ENCODE data around the gene HPCAL1. TPM values are rescaled to one million over a fixed set of nuclear protein-coding genes. Genes with fewer than 3 reads are reported as not detected.

The HPCAL1 gene
- total RNA-seq, 1 donor from 2014 or later, result 12.3 TPM

- peaks cover 8% of the 10 kb centered on the region for H4K20me1 ChIP-seq (ENCODE audit: insufficient read depth, low read length)
- Mint-ChIP-seq H3K4me3 (ENCODE audit: unreplicated experiment) (no peak overlapping the region), H3K36me3 (ENCODE audit: low read depth, unreplicated experiment) (peaks cover 5% of the 10 kb centered on the region), H3K27me3 (ENCODE audit: low read depth, unreplicated experiment) (peaks cover 9% of the 10 kb centered on the region), H3K4me1 (ENCODE audit: low read depth, unreplicated experiment) (no peaks in the 10 kb centered on the region), H3K27ac (ENCODE audit: unreplicated experiment) (no peak overlapping the region), H3K9me3 (ENCODE audit: unreplicated experiment) (no peaks in the 10 kb centered on the region)
- no peaks in the 10 kb centered on the region for H3K27me3 ChIP-seq (ENCODE audit: insufficient read depth, low read length)
- no peak overlapping the region for H2AFZ ChIP-seq (ENCODE audit: low read depth, low read length)
- no peak for DNase-seq (ENCODE audit: low read depth)
- H3K9me3 ChIP-seq (ENCODE audit: insufficient read depth, low read depth, low read length), result no peaks in the 10 kb centered on the region
- peaks cover 7% of the 10 kb centered on the region for H3K79me2 ChIP-seq (ENCODE audit: insufficient read depth, low read length)
- H3K4me3 ChIP-seq (ENCODE audit: insufficient read depth, low read depth, low read length), result no peak overlapping the region
- H3K36me3 ChIP-seq (ENCODE audit: insufficient read depth, low read length), result no peaks in the 10 kb centered on the region
- H3K9ac ChIP-seq (ENCODE audit: low read length), result no peak overlapping the region
- no peak overlapping the region for H3K4me2 ChIP-seq (ENCODE audit: low read length)
- TF ChIP-seq EZH2 (IDR thresholded peaks at IDR 0.05; ENCODE audit: insufficient read depth, low read length) (no peak), CTCF (IDR thresholded peaks at IDR 0.05; ENCODE audit: insufficient read depth, low read depth, low read length) (no peak)
- no peak for FAIRE-seq
- no peak overlapping the region for H3K27ac ChIP-seq (ENCODE audit: low read depth, low read length)
- H3K4me1 ChIP-seq (ENCODE audit: insufficient read depth, low read length), result peaks cover 7% of the 10 kb centered on the region
Observed at GRCh38 chr2:10398496-10398895, 95.8 kb downstream of the HPCAL1 start.

DNA sequence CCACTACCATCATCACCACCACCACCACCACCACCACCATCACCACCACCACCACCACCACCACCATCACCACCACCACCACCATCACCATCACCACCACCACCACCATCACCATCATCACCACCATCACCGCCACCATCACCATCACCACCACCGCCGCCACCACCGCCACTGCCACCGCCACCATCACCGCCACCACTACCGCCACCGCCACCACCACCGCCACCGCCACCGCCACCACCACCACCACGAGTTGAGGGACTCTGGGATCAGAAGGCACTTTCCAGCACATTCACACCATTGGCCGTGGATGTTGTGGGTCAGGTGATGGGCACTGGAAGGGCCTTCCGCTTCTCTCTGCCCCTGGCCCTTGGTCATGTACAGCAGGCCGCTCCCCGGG is 96.7 kb downstream of the HPCAL1 start:
- no peak for FAIRE-seq
- peaks cover 9% of the 10 kb centered on the region for H3K27me3 Mint-ChIP-seq (ENCODE audit: low read depth, unreplicated experiment)
- H3K4me1 Mint-ChIP-seq (ENCODE audit: low read depth, unreplicated experiment), result no peaks in the 10 kb centered on the region
- Histone ChIP-seq H3K9ac (ENCODE audit: low read length) (no peak overlapping the region), H3K4me1 (ENCODE audit: insufficient read depth, low read length) (peaks cover 13% of the 10 kb centered on the region), H3K36me3 (ENCODE audit: insufficient read depth, low read length) (no peaks in the 10 kb centered on the region), H2AFZ (ENCODE audit: low read depth, low read length) (no peak overlapping the region), H3K27me3 (ENCODE audit: insufficient read depth, low read length) (no peaks in the 10 kb centered on the region), H3K27ac (ENCODE audit: low read depth, low read length) (no peak overlapping the region), H3K79me2 (ENCODE audit: insufficient read depth, low read length) (peaks cover under 1% of the 10 kb centered on the region), H3K9me3 (ENCODE audit: insufficient read depth, low read depth, low read length) (no peaks in the 10 kb centered on the region), H3K4me2 (ENCODE audit: low read length) (no peak overlapping the region), H3K4me3 (ENCODE audit: insufficient read depth, low read depth, low read length) (no peak overlapping the region), H4K20me1 (ENCODE audit: insufficient read depth, low read length) (peaks cover 8% of the 10 kb centered on the region)
- no peaks in the 10 kb centered on the region for H3K9me3 Mint-ChIP-seq (ENCODE audit: unreplicated experiment)
- no peak for TF ChIP-seq CTCF (IDR thresholded peaks at IDR 0.05; ENCODE audit: insufficient read depth, low read depth, low read length)
- no peak for TF ChIP-seq EZH2 (IDR thresholded peaks at IDR 0.05; ENCODE audit: insufficient read depth, low read length)
- DNase-seq (ENCODE audit: low read depth), result no peak
- H3K4me3 Mint-ChIP-seq (ENCODE audit: unreplicated experiment), result no peak overlapping the region
- H3K27ac Mint-ChIP-seq (ENCODE audit: unreplicated experiment), result no peak overlapping the region
- peaks cover 5% of the 10 kb centered on the region for H3K36me3 Mint-ChIP-seq (ENCODE audit: low read depth, unreplicated experiment)

DNA sequence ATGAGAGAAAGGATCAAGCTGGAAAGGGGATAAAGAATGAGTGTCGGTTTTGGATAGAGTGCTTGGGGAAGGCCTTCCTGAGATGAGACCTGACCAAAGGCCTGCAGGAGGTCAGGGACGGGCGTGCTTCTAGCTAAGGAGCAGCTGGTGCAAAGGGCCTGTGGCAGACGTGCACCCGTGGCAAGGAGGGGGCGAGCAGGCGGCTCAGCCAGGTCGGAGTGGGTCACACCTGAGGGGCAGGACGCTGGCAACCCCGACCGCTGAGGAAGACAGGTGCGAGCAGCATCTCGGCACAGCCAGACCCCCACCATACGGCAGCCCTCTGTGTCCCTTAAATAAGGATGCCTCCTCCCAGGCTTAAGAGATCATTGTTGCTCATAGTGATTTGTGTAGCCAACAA is 97.3 kb downstream of the HPCAL1 start:
- TF ChIP-seq EZH2 (IDR thresholded peaks at IDR 0.05; ENCODE audit: insufficient read depth, low read length) (no peak), CTCF (IDR thresholded peaks at IDR 0.05; ENCODE audit: insufficient read depth, low read depth, low read length) (no peak)
- no peak overlapping the region for H3K27ac ChIP-seq (ENCODE audit: low read depth, low read length)
- Mint-ChIP-seq H3K4me3 (ENCODE audit: unreplicated experiment) (no peak overlapping the region), H3K27ac (ENCODE audit: unreplicated experiment) (no peak overlapping the region), H3K36me3 (ENCODE audit: low read depth, unreplicated experiment) (peaks cover 5% of the 10 kb centered on the region), H3K27me3 (ENCODE audit: low read depth, unreplicated experiment) (peaks cover 9% of the 10 kb centered on the region), H3K9me3 (ENCODE audit: unreplicated experiment) (no peaks in the 10 kb centered on the region), H3K4me1 (ENCODE audit: low read depth, unreplicated experiment) (no peaks in the 10 kb centered on the region)
- no peaks in the 10 kb centered on the region for H3K27me3 ChIP-seq (ENCODE audit: insufficient read depth, low read length)
- H3K4me1 ChIP-seq (ENCODE audit: insufficient read depth, low read length), result peaks cover 19% of the 10 kb centered on the region
- no peaks in the 10 kb centered on the region for H3K9me3 ChIP-seq (ENCODE audit: insufficient read depth, low read depth, low read length)
- no peak overlapping the region for H3K9ac ChIP-seq (ENCODE audit: low read length)
- peaks cover 8% of the 10 kb centered on the region for H4K20me1 ChIP-seq (ENCODE audit: insufficient read depth, low read length)
- FAIRE-seq, result no peak
- no peak overlapping the region for H3K4me2 ChIP-seq (ENCODE audit: low read length)
- H3K4me3 ChIP-seq (ENCODE audit: insufficient read depth, low read depth, low read length), result no peak overlapping the region
- H2AFZ ChIP-seq (ENCODE audit: low read depth, low read length), result no peak overlapping the region
- H3K36me3 ChIP-seq (ENCODE audit: insufficient read depth, low read length), result no peaks in the 10 kb centered on the region
- no peak for DNase-seq (ENCODE audit: low read depth)
- no peaks in the 10 kb centered on the region for H3K79me2 ChIP-seq (ENCODE audit: insufficient read depth, low read length)
